GM18520 (cell line): Measurements from ENCODE around the gene ADGRA1.
"Not testable (repeated sequence)": the region's sequence is repeated elsewhere in the genome, so short reads cannot be mapped to it uniquely, and the experiment has no call there.

Experiments
- ATAC-seq: cut with Tn5 transposase; IDR thresholded peaks from one replicate; pipeline ENCODE4 v1.9.1; 2021; ENCODE audit not compliant: unreplicated experiment

Gene ADGRA1

DNA sequence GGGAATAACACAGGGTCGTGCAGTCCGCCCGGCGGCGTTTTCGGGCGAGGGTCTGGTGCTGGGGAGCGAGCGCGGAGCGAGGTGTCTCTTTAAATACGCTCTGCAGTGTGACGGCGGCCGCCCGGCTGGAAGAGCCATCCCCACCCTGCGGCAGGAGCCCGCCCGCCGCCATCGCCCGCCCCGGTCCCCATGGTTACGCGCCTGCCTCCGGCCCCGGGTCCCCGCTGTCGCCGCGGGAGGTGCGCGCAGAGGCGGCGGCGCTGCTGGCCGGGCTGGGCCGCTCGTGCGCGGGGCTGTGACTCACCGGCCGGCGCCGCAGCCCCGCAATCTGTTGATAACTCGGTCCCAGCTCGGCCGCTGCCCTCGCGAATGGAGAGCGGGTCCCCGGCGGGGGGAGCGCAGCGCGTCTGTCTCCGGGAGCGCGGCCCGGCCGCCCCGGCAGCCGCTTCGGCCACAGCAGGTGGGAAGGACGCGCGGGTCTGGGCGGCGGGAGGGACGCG, at the start of gene ADGRA1:
Gene ADGRA1 (plus strand): TSS at position 246 of the 500 bp plus-strand sequence. CDS start 986 bp downstream, outside the sequence.
- ATAC-seq, result no peak

DNA sequence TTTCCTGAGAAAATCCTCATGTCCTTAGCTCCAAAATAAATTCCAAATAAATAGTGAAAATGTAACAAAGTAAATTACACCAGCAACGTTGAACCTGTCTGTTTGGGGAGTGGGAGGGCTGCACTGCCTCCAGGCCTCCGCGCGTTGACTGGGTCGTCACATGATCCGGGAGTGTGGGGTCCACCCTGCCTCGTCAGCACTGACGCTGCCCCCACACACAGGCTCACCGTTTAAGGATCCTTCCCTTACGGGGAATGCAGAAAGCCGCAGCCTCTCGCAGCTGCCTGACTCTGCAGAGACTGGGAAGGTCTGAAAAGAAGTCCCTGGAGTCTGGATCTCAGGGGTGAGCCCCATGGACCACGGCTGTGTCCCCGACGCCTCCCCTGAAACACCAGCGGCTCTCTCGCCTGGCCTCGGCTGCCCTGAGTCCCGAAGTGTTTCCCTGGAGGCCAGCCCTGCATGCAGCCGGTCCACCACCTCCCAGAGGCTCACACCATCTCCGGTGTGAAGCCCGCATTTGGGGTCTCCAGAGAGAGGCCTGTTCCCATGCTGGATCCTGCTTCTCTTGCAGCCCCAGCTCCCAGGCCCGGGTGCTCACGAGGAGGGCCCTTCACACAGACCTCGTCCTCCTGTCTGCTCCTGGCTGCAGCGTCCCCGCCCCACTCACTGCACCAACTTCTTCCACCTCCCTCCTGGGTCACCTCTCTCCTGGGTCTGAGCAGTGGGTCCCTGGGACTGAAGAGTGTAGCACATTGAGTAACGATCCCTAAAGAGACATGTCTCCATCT, 49.5 kb upstream of the ADGRA1 start:
- no peak for ATAC-seq

- ATAC-seq, result no peak
Observed at GRCh38 chr10:133039107-133039802, 48.5 kb upstream of the ADGRA1 start.

DNA sequence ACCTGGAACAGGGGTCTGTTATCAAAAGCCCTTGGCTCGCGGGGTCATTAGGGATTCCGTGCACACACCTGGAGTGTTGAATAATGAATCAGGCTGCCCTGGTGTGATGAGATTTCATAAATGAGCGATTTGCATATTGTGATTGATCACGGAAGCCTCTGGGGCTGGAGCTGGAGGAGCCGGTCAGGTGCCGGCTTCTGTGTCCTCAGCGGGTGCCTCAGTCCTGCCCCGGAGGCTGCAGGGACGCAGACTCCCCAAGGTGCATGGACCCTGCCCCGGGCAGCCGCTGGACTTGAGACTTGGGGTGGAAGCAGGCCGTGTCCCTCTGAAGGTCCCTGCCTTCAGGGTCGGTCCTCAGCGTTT, 47.9 kb upstream of the ADGRA1 start:
- no peak for ATAC-seq

DNA sequence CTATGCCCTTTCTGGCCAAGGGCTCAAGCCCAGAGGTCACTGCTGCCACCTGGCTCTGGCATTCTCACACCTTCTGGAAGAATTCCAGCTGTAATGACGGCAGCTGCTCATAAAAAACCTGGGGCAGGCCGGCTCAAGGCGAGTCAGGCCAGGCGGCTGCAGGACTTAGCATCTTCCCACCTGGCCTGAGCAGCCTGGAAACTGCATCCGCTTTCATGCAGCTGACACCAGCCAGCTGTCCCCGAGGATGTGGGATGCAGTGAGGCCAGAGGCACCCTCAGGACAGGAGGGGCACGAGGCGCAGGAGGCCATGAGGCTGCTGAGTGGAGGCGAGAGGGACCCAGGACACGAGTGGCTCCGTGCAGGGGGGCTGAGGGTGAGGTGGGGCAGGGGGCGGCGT, 47.5 kb upstream of the ADGRA1 start:
- no peak for ATAC-seq

GRCh38 chr10:133041101-133041500, 46.6 kb upstream of the ADGRA1 start:
- no peak for ATAC-seq

GRCh38 chr10:133042061-133042460, 45.7 kb upstream of the ADGRA1 start:
- ATAC-seq, result no peak

DNA sequence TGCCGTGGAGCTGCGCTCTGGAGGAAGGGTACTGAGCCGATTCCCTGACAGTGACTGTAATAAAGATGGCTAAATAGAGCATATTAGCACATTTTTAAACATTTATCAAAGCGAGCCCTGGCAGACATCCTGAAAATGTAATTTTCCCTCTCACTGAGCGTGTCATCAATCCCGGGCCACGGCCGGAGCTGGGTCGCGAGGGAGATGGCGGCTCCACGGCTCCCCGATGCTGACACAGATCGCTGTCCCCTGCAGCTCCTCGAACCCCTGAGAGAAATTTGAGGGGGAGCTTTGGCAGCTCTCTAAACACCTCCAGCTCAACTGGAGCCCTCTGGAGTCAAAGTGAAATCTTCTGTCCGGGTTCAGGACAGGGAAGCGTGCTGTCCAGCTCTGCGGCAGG, 44.9 kb upstream of the ADGRA1 start:
- no peak for ATAC-seq

DNA sequence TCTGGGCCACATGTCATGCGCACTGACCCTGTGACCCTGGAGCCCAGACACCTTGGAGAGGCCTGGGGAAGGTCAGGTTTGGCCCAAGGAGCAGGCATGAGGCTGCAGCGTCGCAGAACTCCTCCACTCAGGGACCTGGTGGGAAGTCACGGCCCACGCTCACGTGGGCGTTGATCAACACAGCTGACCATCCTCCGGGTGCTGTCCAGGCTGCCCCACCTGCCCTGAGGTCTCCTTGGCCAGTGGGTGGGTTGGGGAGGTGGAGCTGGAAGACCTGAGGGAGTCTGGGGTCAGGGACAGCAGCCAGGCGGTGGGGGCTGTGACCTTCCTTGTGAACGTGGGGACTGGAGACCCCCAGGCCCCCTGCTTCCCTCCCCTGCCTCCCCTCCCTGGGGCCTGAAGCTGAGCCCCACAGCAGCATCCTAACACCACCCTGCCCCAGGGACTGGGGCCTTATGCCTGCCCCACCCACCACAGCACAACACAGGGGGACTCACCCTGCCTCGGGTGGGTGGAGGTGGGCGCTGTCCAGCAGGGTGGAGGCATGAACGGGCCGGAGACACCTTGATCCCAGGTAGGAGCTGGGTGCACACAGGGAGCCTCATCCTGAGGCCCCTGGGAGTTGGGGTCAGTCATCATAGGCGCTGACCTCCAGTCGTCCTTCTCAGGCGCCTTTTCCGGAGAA, 44.0 kb upstream of the ADGRA1 start:
- no peak for ATAC-seq

DNA sequence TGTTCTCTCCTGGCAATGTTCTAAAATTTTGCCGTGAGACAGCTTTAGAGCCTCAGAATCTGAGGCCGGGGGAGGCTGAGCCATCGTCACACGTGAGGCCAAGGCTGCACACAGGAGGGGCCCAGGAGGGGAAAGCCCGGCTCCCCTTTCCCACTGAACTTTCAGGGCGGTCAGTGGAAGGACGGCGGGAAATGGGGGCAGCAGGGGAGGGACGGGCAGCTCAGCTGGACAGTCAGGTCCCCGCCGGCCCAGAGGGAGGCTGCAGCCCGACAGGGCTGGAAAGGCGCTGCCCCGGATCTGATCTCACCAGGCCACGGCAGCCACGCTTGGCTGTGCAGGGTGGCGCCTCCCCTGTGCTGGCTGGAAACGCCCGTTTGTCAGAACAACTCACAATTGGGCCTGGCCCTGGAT, 43.3 kb upstream of the ADGRA1 start:
- ATAC-seq, result no peak

- no peak for ATAC-seq
Observed at GRCh38 chr10:133045556-133046389, 42.0 kb upstream of the ADGRA1 start.

GRCh38 chr10:133046390-133046765, 41.3 kb upstream of the ADGRA1 start:
- no peak for ATAC-seq

- no peak for ATAC-seq
Observed at GRCh38 chr10:133047526-133048123, 40.1 kb upstream of the ADGRA1 start.

DNA sequence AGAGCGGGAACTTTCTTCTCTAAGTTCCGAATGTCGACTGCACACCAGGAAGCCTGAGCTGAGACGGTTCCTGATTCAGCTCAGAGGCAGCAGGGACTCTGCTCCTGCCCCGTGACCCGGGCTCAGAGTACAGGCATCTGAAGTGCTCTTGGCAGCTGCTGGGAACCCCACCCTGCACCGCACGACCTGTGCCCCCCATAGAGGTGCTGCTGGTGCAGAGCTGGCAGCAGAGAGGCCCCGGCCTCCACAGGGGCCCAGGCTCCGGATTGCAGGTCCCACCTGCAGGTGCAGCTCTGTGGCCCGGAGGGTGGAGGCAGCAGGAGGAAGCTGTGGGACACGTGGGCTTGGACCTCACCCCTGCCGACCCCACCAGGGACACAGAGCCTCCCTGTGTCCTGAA, 39.5 kb upstream of the ADGRA1 start:
- no peak for ATAC-seq

DNA sequence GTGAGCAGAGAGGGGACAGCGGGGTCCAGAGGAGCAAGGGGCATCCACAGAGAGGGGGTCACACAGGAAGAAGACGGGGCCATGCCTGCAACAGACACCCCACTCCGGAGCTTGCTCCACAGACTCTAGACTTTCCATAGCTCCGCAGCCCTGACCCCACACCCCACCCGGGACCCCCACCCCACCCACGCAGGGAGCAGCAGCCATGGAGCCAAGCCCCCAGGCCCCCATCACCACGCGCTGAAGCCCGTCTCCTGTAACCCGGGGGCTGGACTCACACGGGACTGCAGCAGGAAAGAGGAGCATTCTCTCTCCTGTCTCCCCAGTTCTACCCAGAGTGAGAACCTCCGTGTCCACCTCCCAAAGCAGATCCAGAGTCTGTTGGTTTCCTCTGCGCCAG, 38.8 kb upstream of the ADGRA1 start:
- ATAC-seq, result no peak

DNA sequence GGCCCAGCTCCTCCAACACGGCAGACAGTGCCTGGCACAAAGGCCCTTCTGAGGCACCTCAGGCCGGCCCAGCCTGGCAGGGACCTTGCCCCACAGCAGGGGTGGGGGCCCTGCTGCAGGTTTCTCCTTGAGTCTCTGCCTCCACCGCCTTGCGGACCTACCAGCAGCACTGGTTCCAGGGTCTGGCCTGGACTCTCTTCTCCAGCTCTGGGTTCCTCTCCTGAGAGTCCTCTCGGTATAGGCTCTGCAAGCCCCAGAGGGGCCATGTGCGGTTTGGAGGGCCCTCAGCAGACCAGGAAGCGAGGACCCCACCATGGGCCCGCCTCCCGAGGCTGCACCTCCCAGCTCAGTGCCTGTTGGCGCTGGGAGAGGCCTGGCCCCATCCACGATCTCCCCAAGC, 38.1 kb upstream of the ADGRA1 start:
- no peak for ATAC-seq

- ATAC-seq, result no peak
Observed at GRCh38 chr10:133050371-133050770, 37.4 kb upstream of the ADGRA1 start.

- no peak for ATAC-seq
Observed at GRCh38 chr10:133052076-133052475, 35.6 kb upstream of the ADGRA1 start.

DNA sequence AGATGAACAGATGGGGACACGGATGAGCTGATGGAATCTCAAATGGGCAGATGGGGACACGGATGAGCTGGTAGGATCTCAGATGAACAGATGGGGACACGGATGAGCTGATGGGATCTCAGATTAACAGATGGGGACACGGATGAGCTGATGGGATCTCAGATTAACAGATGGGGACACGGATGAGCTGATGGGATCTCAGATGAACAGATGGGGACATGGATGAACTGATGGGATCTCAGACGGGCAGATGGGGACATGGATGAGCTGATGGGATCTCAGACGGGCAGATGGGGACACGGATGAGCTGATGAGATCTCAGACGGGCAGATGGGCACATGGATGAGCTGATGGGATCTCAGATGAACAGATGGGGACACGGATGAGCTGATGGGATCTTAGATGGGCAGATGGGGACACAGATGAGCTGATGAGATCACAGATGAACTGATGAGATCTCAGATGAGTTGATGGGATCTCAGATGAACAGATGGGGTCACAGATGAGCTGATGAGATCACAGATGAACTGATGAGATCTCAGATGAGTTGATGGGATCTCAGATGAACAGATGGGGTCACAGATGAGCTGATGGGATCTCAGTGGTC, 34.1 kb upstream of the ADGRA1 start:
- ATAC-seq, result not testable (repeated sequence)

DNA sequence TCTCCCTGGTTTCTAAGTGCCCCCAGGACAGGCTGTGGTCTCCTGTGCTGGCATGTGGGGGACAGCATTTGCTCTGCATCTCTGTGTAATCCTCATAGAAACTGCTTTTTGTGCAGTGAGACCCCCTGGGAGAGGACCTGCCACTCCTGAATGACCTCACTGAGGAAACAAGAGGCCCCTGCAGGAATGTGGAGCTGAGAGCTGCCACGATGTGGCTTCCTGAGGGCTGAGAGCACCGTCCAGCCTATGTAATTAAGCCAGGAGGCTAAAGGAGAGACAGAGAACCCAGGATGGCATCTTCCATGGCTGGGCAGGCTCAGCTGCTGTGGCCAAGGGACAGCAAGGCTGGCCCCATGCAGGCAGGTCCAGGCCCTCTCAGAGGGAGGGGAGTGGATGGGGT, 32.3 kb upstream of the ADGRA1 start:
- no peak for ATAC-seq
